Right atrium auricular region (tissue), 2 donors: Measurements from ENCODE around the gene INSYN1. TPM values are rescaled to one million over a fixed set of nuclear protein-coding genes. Genes with fewer than 3 reads are reported as not detected.

Experiments
- DNase-seq: peaks from one replicate; pipeline ENCODE4 v3.0.0-alpha.2; 2019; ENCODE audit warnings: low spot score
- H3K27ac ChIP-seq, 2 donors: fragments of 200-600 bp; sonication (generic); 1 replicate in 1 of 2; 2 replicates in 1 of 2; pipeline ENCODE4 v1.5.1; 2016 to 2019
- H3K27me3 ChIP-seq, 2 donors: fragments of 200-600 bp; sonication (generic); one replicate each; pipeline versions ENCODE4 v1.5.1 to v1.6.0; 2017 to 2019
- H3K36me3 ChIP-seq: fragments of 200-600 bp; sonication (generic); one replicate; pipeline ENCODE4 v1.5.1; 2016
- H3K4me1 ChIP-seq, 2 donors: fragments of 200-600 bp; sonication (generic); one replicate each; pipeline versions ENCODE4 v1.5.1 to v1.6.0; 2017 to 2019
- H3K4me3 ChIP-seq, 2 donors: fragments of 200-600 bp; sonication (generic); 1 replicate in 1 of 2; 2 replicates in 1 of 2; pipeline ENCODE4 v1.5.1; 2017 to 2019; ENCODE audit warnings: mild to moderate bottlenecking in 1 of 2, moderate library complexity in 1 of 2
- H3K9me3 ChIP-seq, 2 donors: fragments of 200-600 bp; sonication (generic); one replicate each; pipeline ENCODE4 v1.5.1; 2019
- total RNA-seq, 2 donors: library from RNA; depleted of rRNA; stranded (reverse); fragments of >200 nt; gene quantifications; one replicate each; pipeline ENCODE4 v1.1.0, GENCODE V29; 2016
- TF ChIP-seq, protein P1 (sequence below), 2 donors: fragments of 200-600 bp; sonication (generic); IDR thresholded peaks; one replicate each; pipeline ENCODE4 v1.5.1; 2019; ENCODE audit warnings: antibody characterized with exemption in 2 of 2

INSYN1 gene
- total RNA-seq, 2 donors from 2014 or later: 32.7 to 68.5 TPM

DNA sequence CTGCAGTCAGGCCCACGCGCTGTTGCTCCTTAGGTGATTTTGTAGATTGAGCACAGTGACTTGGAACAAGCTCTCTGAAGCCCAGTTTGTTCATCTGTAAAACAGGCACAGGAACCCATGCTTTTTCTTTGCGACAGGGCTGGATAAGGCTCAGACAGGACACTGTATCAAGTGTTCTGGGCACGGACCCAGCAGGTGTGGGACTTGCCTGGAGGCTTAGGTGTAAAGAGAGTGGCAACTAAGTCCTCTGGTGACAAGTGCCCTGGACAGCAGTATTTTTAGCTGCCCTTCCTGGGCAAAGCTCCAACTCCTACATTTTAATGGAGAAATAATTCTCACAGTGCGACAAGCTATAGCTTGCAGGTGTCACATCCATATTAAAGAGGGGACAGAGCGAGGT is 36.7 kb downstream of the INSYN1 start:
- H3K9me3 ChIP-seq: no peaks in the 10 kb centered on the region
- peak; percentile 63 for DNase-seq
- H3K36me3 ChIP-seq: peaks cover 14% of the 10 kb centered on the region
- H3K4me3 ChIP-seq: no peak overlapping the region
- H3K4me1 ChIP-seq: peaks cover 0 to 41% of the 10 kb centered on the region in 2 donors
- H3K27ac ChIP-seq: peak overlapping the region; percentile 64 to 70
- H3K27me3 ChIP-seq: no peaks in the 10 kb centered on the region
- TF ChIP-seq, protein P1, sequence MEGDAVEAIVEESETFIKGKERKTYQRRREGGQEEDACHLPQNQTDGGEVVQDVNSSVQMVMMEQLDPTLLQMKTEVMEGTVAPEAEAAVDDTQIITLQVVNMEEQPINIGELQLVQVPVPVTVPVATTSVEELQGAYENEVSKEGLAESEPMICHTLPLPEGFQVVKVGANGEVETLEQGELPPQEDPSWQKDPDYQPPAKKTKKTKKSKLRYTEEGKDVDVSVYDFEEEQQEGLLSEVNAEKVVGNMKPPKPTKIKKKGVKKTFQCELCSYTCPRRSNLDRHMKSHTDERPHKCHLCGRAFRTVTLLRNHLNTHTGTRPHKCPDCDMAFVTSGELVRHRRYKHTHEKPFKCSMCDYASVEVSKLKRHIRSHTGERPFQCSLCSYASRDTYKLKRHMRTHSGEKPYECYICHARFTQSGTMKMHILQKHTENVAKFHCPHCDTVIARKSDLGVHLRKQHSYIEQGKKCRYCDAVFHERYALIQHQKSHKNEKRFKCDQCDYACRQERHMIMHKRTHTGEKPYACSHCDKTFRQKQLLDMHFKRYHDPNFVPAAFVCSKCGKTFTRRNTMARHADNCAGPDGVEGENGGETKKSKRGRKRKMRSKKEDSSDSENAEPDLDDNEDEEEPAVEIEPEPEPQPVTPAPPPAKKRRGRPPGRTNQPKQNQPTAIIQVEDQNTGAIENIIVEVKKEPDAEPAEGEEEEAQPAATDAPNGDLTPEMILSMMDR (IDR thresholded peaks at IDR 0.05): no peak

DNA sequence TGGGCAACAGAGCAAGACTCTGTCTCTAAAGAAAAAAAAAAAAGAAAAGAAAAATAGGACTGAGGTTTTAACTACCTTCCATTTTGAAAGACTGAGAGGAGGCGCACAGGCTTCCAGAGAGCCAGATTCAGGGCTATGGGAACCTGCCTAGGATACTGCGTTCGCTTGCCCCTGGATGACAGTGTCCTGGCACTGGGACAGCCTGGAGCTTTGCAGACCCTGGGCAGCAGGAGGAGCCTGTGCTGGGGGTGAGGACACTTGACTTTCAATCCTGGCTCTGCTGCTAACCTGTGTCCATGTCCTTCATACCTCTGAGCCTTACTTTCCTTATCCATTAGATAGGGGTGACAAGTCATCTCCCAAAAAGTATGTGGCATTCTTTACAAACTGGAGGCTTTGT is 37.7 kb downstream of the INSYN1 start:
- Histone ChIP-seq H3K27me3 (no peaks in the 10 kb centered on the region), H3K27ac (peak overlapping the region; percentile 64 to 70)
- TF ChIP-seq, protein P1 (IDR thresholded peaks at IDR 0.05): no peak

DNA sequence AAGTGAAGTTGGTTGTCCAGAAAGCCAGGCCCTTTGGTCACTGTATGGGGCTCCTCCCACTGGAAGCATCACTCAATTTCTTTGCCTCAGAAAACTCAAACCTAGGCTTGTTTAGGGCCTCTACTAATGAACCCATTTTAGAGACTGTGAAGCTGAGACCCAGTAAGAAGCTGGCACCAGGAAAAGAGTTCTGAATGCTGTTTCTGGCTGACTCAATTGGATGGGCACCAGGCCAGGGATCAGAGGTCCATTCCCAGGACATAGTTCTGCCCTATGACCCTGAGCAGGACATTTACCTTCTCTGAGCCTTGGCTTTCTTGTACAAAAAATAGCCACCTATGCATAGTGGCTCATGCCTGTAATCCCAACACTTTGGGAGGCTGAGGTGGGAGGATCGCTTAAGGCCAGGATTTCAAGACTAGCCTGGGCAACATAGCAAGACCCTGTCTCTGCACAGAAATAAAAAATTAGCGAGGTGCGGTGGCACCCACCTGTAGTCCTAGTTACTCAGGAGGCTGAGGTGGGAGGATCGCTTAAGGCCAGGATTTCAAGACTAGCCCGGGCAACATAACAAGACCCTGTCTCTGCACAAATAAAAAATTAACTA is 38.4 kb downstream of the INSYN1 start:
- no peak for DNase-seq
- Histone ChIP-seq H3K27ac (peak overlapping the region; percentile 64 to 70), H3K4me1 (peaks cover 0 to 30% of the 10 kb centered on the region in 2 donors), H3K4me3 (no peak overlapping the region), H3K36me3 (peaks cover 20% of the 10 kb centered on the region), H3K27me3 (no peaks in the 10 kb centered on the region), H3K9me3 (no peaks in the 10 kb centered on the region)
- TF ChIP-seq, protein P1 (IDR thresholded peaks at IDR 0.05): no peak

More for the DNA sequence above, 37.7 kb downstream of the INSYN1 start:
- Histone ChIP-seq H3K9me3 (no peaks in the 10 kb centered on the region), H3K36me3 (peaks cover 20% of the 10 kb centered on the region), H3K4me1 (peaks cover 0 to 36% of the 10 kb centered on the region in 2 donors), H3K4me3 (no peak overlapping the region)
- DNase-seq: no peak

DNA sequence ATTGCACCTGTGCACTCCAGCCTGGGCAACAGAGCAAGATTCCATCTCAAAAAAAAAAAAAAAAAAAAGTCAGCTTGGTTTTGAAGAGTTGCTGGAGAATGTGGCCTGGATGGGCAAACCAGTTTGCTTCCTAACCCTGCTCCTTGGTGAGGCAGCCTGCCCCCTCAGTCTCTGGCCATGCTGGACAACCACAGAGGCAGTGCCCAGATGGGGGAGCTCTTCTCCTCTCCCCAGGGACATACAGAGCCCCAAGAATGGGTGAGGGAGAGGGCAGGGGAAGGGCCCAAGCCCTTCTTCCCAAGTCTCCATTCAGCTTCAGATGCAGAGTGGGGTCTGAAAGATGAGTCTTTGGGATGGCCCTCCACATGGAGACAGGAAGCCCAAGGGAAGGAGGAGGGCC is 41.0 kb downstream of the INSYN1 start:
- TF ChIP-seq, protein P1 (IDR thresholded peaks at IDR 0.05): peak in 1 of 2 donors; percentile 30
- H3K27me3 ChIP-seq: no peaks in the 10 kb centered on the region
- H3K27ac ChIP-seq: no peak overlapping the region
- H3K36me3 ChIP-seq: peaks cover 33% of the 10 kb centered on the region
- no peaks in the 10 kb centered on the region for H3K9me3 ChIP-seq
- H3K4me1 ChIP-seq: peaks cover 0 to 22% of the 10 kb centered on the region in 2 donors
- no peak overlapping the region for H3K4me3 ChIP-seq
- no peak for DNase-seq

DNA sequence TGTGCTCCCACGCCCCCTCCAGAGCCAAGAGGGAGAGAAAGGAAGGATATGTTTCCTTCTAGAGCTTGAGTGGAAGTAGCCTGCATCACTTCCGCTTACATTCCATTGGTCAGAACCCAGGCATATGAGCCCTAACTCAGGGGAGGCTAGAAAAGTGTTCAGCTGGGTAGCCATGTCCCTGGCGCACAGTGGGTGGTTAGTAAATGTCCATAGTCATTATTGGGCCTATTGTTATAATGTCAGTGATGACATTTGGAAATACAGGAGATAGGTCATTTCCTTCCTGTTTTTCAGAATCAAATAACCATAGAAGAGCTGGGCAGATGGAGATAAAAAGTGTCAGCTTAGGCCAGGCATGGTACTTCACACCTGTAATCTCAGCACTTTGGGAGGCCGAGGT is 41.6 kb downstream of the INSYN1 start:
- Histone ChIP-seq H3K9me3 (no peaks in the 10 kb centered on the region), H3K27ac (no peak overlapping the region), H3K36me3 (peaks cover 34% of the 10 kb centered on the region), H3K27me3 (no peaks in the 10 kb centered on the region), H3K4me1 (peaks cover 0 to 17% of the 10 kb centered on the region in 2 donors), H3K4me3 (no peak overlapping the region)
- TF ChIP-seq, protein P1 (IDR thresholded peaks at IDR 0.05): no peak
- no peak for DNase-seq

DNA sequence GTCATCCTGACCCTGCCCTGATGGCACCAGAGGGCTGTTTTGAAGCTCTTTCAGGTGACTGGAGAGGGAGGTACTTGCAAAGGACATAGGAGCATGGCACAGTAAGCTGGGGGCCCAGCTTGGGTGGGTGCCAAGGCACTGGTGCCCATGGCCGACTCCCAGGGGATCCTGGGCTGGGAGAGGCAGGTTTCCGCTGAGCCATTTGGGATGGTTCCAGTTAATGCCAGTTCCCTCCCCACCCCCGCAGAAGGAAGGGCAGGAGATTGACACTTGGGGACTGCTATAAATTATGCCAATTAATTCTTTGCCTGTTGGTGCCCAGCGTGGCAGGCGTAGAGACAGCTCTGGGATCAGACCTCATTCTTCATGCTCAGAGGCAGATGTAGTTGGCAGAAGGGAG is 42.8 kb downstream of the INSYN1 start:
- H3K36me3 ChIP-seq: peaks cover 43% of the 10 kb centered on the region
- H3K4me1 ChIP-seq: peaks cover 0 to 6% of the 10 kb centered on the region in 2 donors
- no peak overlapping the region for H3K4me3 ChIP-seq
- no peaks in the 10 kb centered on the region for H3K27me3 ChIP-seq
- no peak for DNase-seq
- H3K27ac ChIP-seq: no peak overlapping the region
- no peaks in the 10 kb centered on the region for H3K9me3 ChIP-seq
- TF ChIP-seq, protein P1 (IDR thresholded peaks at IDR 0.05): no peak
